Osteocyte (in vitro differentiated cells): ENCODE results near the gene EVA1A. TPM values are rescaled to one million over a fixed set of nuclear protein-coding genes. Genes with fewer than 3 reads are reported as not detected.
A peak's percentile ranks its signal among the peaks of the same experiment; 100 is the strongest.

Source experiments
- DNase-seq: peaks from one replicate; pipeline ENCODE4 v3.0.0; 2021; ENCODE audit warnings: mixed read lengths; ENCODE audit not compliant: unreplicated experiment; ENCODE audit errors: extremely low spot score
- H3K27ac Mint-ChIP-seq: one replicate; pipeline ENCODE4 v1.8.0; 2021; ENCODE audit warnings: mild to moderate bottlenecking, mixed read lengths; ENCODE audit not compliant: unreplicated experiment
- H3K27me3 Mint-ChIP-seq: one replicate; pipeline ENCODE4 v1.8.0; 2021; ENCODE audit warnings: mixed read lengths; ENCODE audit not compliant: unreplicated experiment
- H3K36me3 Mint-ChIP-seq: one replicate; pipeline ENCODE4 v1.8.0; 2021; ENCODE audit warnings: mixed read lengths; ENCODE audit not compliant: unreplicated experiment
- H3K4me1 Mint-ChIP-seq: one replicate; pipeline ENCODE4 v1.8.0; 2021; ENCODE audit warnings: mixed read lengths; ENCODE audit not compliant: unreplicated experiment
- H3K4me3 Mint-ChIP-seq: one replicate; pipeline ENCODE4 v1.8.0; 2021; ENCODE audit warnings: mild to moderate bottlenecking, moderate library complexity, mixed read lengths; ENCODE audit not compliant: unreplicated experiment
- H3K9me3 Mint-ChIP-seq: one replicate; pipeline ENCODE4 v1.8.0; 2021; ENCODE audit warnings: mixed read lengths; ENCODE audit not compliant: unreplicated experiment
- CTCF ChIP-seq: fragments of 200-600 bp; sonication (generic); IDR thresholded peaks from 2 replicates; pipeline ENCODE4 v1.5.0; 2021; ENCODE audit warnings: antibody characterized with exemption, mild to moderate bottlenecking, moderate library complexity
- total RNA-seq: library from RNA; stranded (reverse); gene quantifications from 2 replicates; pipeline ENCODE4 v1.2.1, GENCODE V29; 2021

Gene EVA1A
- total RNA-seq, 1 donor from 2014 or later, result 33.5 TPM

GRCh38 chr2:75603477-75603876 is 42.7 kb upstream of the EVA1A start:
- Mint-ChIP-seq H3K4me1 (peaks cover 81% of the 10 kb centered on the region), H3K4me3 (no peak overlapping the region), H3K9me3 (no peaks in the 10 kb centered on the region), H3K27ac (peak overlapping the region; percentile 72), H3K36me3 (no peaks in the 10 kb centered on the region), H3K27me3 (no peaks in the 10 kb centered on the region)
- TF ChIP-seq CTCF, result no peak
- DNase-seq, result no peak

GRCh38 chr2:75602724-75603342 is 42.1 kb upstream of the EVA1A start:
- Mint-ChIP-seq H3K4me3 (no peak overlapping the region), H3K27ac (peak overlapping the region; percentile 83), H3K9me3 (no peaks in the 10 kb centered on the region), H3K4me1 (peaks cover 78% of the 10 kb centered on the region), H3K36me3 (no peaks in the 10 kb centered on the region), H3K27me3 (no peaks in the 10 kb centered on the region)
- no peak for DNase-seq
- no peak for TF ChIP-seq CTCF

DNA sequence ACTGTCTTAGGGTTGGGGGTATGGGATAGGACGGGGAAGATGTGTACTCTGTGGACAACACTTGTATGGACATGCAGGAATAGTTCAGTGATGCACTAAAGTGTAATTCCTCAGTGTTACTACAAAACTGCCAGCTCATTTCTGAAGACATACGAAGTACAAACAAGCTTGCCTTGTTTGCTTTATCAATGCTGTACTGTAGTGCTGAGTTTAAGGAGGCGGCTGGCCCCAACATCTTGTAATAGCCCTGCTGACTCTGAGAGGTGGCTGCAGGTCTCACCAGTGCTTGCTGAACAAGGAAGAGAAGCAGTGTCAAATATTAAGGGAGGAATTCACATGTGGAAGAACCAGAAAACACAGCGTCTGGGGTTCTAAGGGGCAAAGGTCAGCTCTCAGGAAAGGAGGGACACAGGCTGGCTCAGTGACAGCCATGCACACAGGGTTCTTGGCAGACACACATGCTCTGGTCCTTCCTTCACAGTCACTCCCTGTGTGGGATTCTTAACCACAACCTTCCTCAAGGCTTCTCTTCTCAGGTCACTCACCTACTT is 39.8 kb upstream of the EVA1A start:
- Mint-ChIP-seq H3K27ac (peak overlapping the region; percentile 10), H3K4me1 (peaks cover 73% of the 10 kb centered on the region), H3K36me3 (no peaks in the 10 kb centered on the region), H3K4me3 (no peak overlapping the region), H3K27me3 (no peaks in the 10 kb centered on the region), H3K9me3 (no peaks in the 10 kb centered on the region)
- DNase-seq, result no peak
- no peak for TF ChIP-seq CTCF

- Mint-ChIP-seq H3K9me3 (no peaks in the 10 kb centered on the region), H3K36me3 (no peaks in the 10 kb centered on the region), H3K27ac (peak overlapping the region; percentile 84), H3K27me3 (no peaks in the 10 kb centered on the region), H3K4me3 (no peak overlapping the region), H3K4me1 (peaks cover 70% of the 10 kb centered on the region)
- DNase-seq, result no peak
- TF ChIP-seq CTCF, result no peak
Measured at GRCh38 chr2:75598589-75599155, 37.9 kb upstream of the EVA1A start.

- Mint-ChIP-seq H3K9me3 (no peaks in the 10 kb centered on the region), H3K4me1 (peaks cover 70% of the 10 kb centered on the region), H3K36me3 (no peaks in the 10 kb centered on the region), H3K27ac (no peak overlapping the region), H3K4me3 (no peak overlapping the region), H3K27me3 (no peaks in the 10 kb centered on the region)
- TF ChIP-seq CTCF, result no peak
- DNase-seq, result no peak
Measured at GRCh38 chr2:75597949-75598348, 37.2 kb upstream of the EVA1A start.
